HG03575 (cell line): ENCODE measurements around the gene RAB6A.

Experiments used
- ATAC-seq: cut with Tn5 transposase; IDR thresholded peaks from one replicate; pipeline ENCODE4 v1.9.1; 2021; ENCODE audit not compliant: unreplicated experiment, insufficient number of reproducible peaks, low FRiP score; ENCODE audit errors: extremely low read depth

Gene RAB6A

GRCh38 chr11:73645121-73645969 is 115.5 kb downstream of the RAB6A start:
- no peak for ATAC-seq

- no peak for ATAC-seq
Measured at GRCh38 chr11:73641668-73642067, 119.2 kb downstream of the RAB6A start.

- ATAC-seq, result no peak
Measured at GRCh38 chr11:73640592-73640991, 120.3 kb downstream of the RAB6A start.

- ATAC-seq, result no peak
Measured at GRCh38 chr11:73637012-73637411, 123.9 kb downstream of the RAB6A start.

GRCh38 chr11:73636249-73636648 is 124.6 kb downstream of the RAB6A start:
- ATAC-seq, result no peak

- no peak for ATAC-seq
Measured at GRCh38 chr11:73635721-73636120, 125.2 kb downstream of the RAB6A start.

GRCh38 chr11:73633999-73634398 is 126.9 kb downstream of the RAB6A start:
- ATAC-seq, result no peak

GRCh38 chr11:73632996-73633395 is 127.9 kb downstream of the RAB6A start:
- no peak for ATAC-seq

- ATAC-seq, result no peak
Measured at GRCh38 chr11:73629907-73630306, 131.0 kb downstream of the RAB6A start.

- ATAC-seq, result no peak
Measured at GRCh38 chr11:73625696-73626318, 135.1 kb downstream of the RAB6A start.
